ENCODE results near the gene FMNL3.

FMNL3 gene

GRCh38 chr12:49661746-49662145 lies 45.5 kb downstream of the FMNL3 start:
- ChIA-PET POLR2A (no interaction called here), CTCF (no interaction called here)
- no peak for DNase-seq (ENCODE audit: extremely low spot score)
- TF ChIP-seq FOXM1 (IDR thresholded peaks at IDR 0.05; ENCODE audit: borderline replicate concordance) (no peak), FOXK2 (IDR thresholded peaks at IDR 0.05) (no peak), ARNT (IDR thresholded peaks at IDR 0.05) (no peak), CTBP1 (IDR thresholded peaks at IDR 0.05; ENCODE audit: borderline replicate concordance) (no peak), NFRKB (IDR thresholded peaks at IDR 0.05) (no peak), BHLHE40 (IDR thresholded peaks at IDR 0.05; ENCODE audit: borderline replicate concordance) (no peak), LEF1 (IDR thresholded peaks at IDR 0.05; ENCODE audit: borderline replicate concordance) (no peak), HDGF (IDR thresholded peaks at IDR 0.05; ENCODE audit: borderline replicate concordance) (no peak), PKNOX1 (IDR thresholded peaks at IDR 0.05) (no peak)

GRCh38 chr12:49661191-49661590 lies 46.0 kb downstream of the FMNL3 start:
- CTCF ChIA-PET: no interaction called here
- no peak for DNase-seq (ENCODE audit: extremely low spot score)
- POLR2A ChIA-PET: no interaction called here
- no peak for TF ChIP-seq LEF1 (IDR thresholded peaks at IDR 0.05; ENCODE audit: borderline replicate concordance)
- no peak for TF ChIP-seq SP1 (IDR thresholded peaks at IDR 0.05)
- no peak for TF ChIP-seq CTBP1 (IDR thresholded peaks at IDR 0.05; ENCODE audit: borderline replicate concordance)
- no peak for TF ChIP-seq ARNT (IDR thresholded peaks at IDR 0.05)
- TF ChIP-seq FOXM1 (IDR thresholded peaks at IDR 0.05; ENCODE audit: borderline replicate concordance): no peak
- no peak for TF ChIP-seq ZNF384 (IDR thresholded peaks at IDR 0.05)
- TF ChIP-seq BHLHE40 (IDR thresholded peaks at IDR 0.05; ENCODE audit: borderline replicate concordance): no peak
- TF ChIP-seq L3MBTL2 (conservative IDR thresholded peaks at IDR 0.05): no peak
- no peak for TF ChIP-seq NFRKB (IDR thresholded peaks at IDR 0.05)

- ChIA-PET POLR2A (no interaction called here), CTCF (no interaction called here)
- TF ChIP-seq SUZ12 (IDR thresholded peaks at IDR 0.05): no peak
- no peak for TF ChIP-seq NFRKB (IDR thresholded peaks at IDR 0.05)
- TF ChIP-seq ZNF384 (IDR thresholded peaks at IDR 0.05): no peak
- TF ChIP-seq CTBP1 (IDR thresholded peaks at IDR 0.05; ENCODE audit: borderline replicate concordance): no peak
- TF ChIP-seq TARDBP (IDR thresholded peaks at IDR 0.05): no peak
- DNase-seq (ENCODE audit: extremely low spot score): no peak
Measured at GRCh38 chr12:49659753-49660152, 47.5 kb downstream of the FMNL3 start.

GRCh38 chr12:49658276-49658675 lies 48.9 kb downstream of the FMNL3 start:
- TF ChIP-seq SP1 (IDR thresholded peaks at IDR 0.05) (no peak), CTBP1 (IDR thresholded peaks at IDR 0.05; ENCODE audit: borderline replicate concordance) (no peak), SUZ12 (IDR thresholded peaks at IDR 0.05) (no peak), BHLHE40 (IDR thresholded peaks at IDR 0.05; ENCODE audit: borderline replicate concordance) (no peak), PKNOX1 (IDR thresholded peaks at IDR 0.05) (no peak), ELF4 (IDR thresholded peaks at IDR 0.05) (no peak), FOXM1 (IDR thresholded peaks at IDR 0.05; ENCODE audit: borderline replicate concordance) (no peak), LEF1 (IDR thresholded peaks at IDR 0.05; ENCODE audit: borderline replicate concordance) (no peak), FOXK2 (IDR thresholded peaks at IDR 0.05) (no peak), FOXA1 (IDR thresholded peaks at IDR 0.05) (no peak), NFRKB (IDR thresholded peaks at IDR 0.05) (no peak), L3MBTL2 (conservative IDR thresholded peaks at IDR 0.05) (no peak), ARNT (IDR thresholded peaks at IDR 0.05) (no peak), TARDBP (IDR thresholded peaks at IDR 0.05) (no peak), HDGF (IDR thresholded peaks at IDR 0.05; ENCODE audit: borderline replicate concordance) (no peak), ZNF384 (IDR thresholded peaks at IDR 0.05) (no peak)
- POLR2A ChIA-PET: interaction anchor here (1.2 kb wide), 1 partner anchor 83 kb away, joined by 3 read pairs; the partner anchor contains the start of gene TMBIM6
- no peak for DNase-seq (ENCODE audit: extremely low spot score)
- CTCF ChIA-PET: interaction anchor here (1.0 kb wide), 1 partner anchor 10 kb away, joined by 5 read pairs; no protein-coding TSS in a partner anchor

GRCh38 chr12:49655595-49656236 lies 51.5 kb downstream of the FMNL3 start:
- POLR2A ChIA-PET: no interaction called here

GRCh38 chr12:49654715-49655114 lies 52.5 kb downstream of the FMNL3 start:
- ChIA-PET CTCF (no interaction called here), POLR2A (no interaction called here)
- DNase-seq (ENCODE audit: extremely low spot score): no peak
- TF ChIP-seq LEF1 (IDR thresholded peaks at IDR 0.05; ENCODE audit: borderline replicate concordance) (no peak), ZNF384 (IDR thresholded peaks at IDR 0.05) (no peak), BHLHE40 (IDR thresholded peaks at IDR 0.05; ENCODE audit: borderline replicate concordance) (no peak), ARNT (IDR thresholded peaks at IDR 0.05) (no peak), SUZ12 (IDR thresholded peaks at IDR 0.05) (no peak), L3MBTL2 (conservative IDR thresholded peaks at IDR 0.05) (no peak), ELF4 (IDR thresholded peaks at IDR 0.05) (no peak)

More at GRCh38 chr12:49655595-49656236, 51.5 kb downstream of the FMNL3 start:
- DNase-seq (ENCODE audit: extremely low spot score): no peak
- TF ChIP-seq PKNOX1 (IDR thresholded peaks at IDR 0.05): no peak
- no peak for TF ChIP-seq ELF4 (IDR thresholded peaks at IDR 0.05)
- TF ChIP-seq SUZ12 (IDR thresholded peaks at IDR 0.05): no peak
- no peak for TF ChIP-seq CTBP1 (IDR thresholded peaks at IDR 0.05; ENCODE audit: borderline replicate concordance)
- TF ChIP-seq FOXM1 (IDR thresholded peaks at IDR 0.05; ENCODE audit: borderline replicate concordance): no peak
- CTCF ChIA-PET: interaction anchor here (0.6 kb wide), 1 partner anchor 508 kb away, joined by 4 read pairs; no protein-coding TSS in a partner anchor
